RPMI7951 (cell line): Measurements from ENCODE around the gene LCLAT1. TPM values are rescaled to one million over a fixed set of nuclear protein-coding genes. Genes with fewer than 3 reads are reported as not detected.
"Not testable (repeated sequence)": the region's sequence is repeated elsewhere in the genome, so short reads cannot be mapped to it uniquely, and the experiment has no call there.

Experiments
- DNase-seq: peaks from one replicate; pipeline ENCODE4 v3.0.0-alpha.2; 2012; ENCODE audit warnings: low read depth
- total RNA-seq: library from RNA; depleted of rRNA; stranded (reverse); fragments of >200 nt; shearing (Covaris generic); gene quantifications from 2 replicates; pipeline ENCODE4 v1.2.3, GENCODE V29; 2014

The LCLAT1 gene
- total RNA-seq, 1 experiment from 2014 or later = 20.3 TPM

GRCh38 chr2:30487603-30488002 lies 40.6 kb downstream of the LCLAT1 start:
- DNase-seq = no peak

- no peak for DNase-seq
Measured at GRCh38 chr2:30488012-30488659, 41.1 kb downstream of the LCLAT1 start.

- DNase-seq = no peak
Measured at GRCh38 chr2:30491225-30491624, 44.2 kb downstream of the LCLAT1 start.

- no peak for DNase-seq
Measured at GRCh38 chr2:30492185-30492584, 45.1 kb downstream of the LCLAT1 start.

- DNase-seq = no peak
Measured at GRCh38 chr2:30492619-30493018, 45.6 kb downstream of the LCLAT1 start.

- DNase-seq = no peak
Measured at GRCh38 chr2:30493440-30493839, 46.4 kb downstream of the LCLAT1 start.

GRCh38 chr2:30495896-30496295 lies 48.9 kb downstream of the LCLAT1 start:
- DNase-seq = not testable (repeated sequence)

- no peak for DNase-seq
Measured at GRCh38 chr2:30499681-30500080, 52.6 kb downstream of the LCLAT1 start.

GRCh38 chr2:30500699-30501098 lies 53.7 kb downstream of the LCLAT1 start:
- DNase-seq = no peak

GRCh38 chr2:30502310-30502709 lies 55.3 kb downstream of the LCLAT1 start:
- no peak for DNase-seq

- no peak for DNase-seq
Measured at GRCh38 chr2:30503007-30503694, 56.1 kb downstream of the LCLAT1 start.

GRCh38 chr2:30503695-30504052 lies 56.6 kb downstream of the LCLAT1 start:
- DNase-seq = no peak

- DNase-seq = no peak
Measured at GRCh38 chr2:30504731-30505130, 57.7 kb downstream of the LCLAT1 start.

- DNase-seq = no peak
Measured at GRCh38 chr2:30505500-30506180, 58.6 kb downstream of the LCLAT1 start.

- DNase-seq = not testable (repeated sequence)
Measured at GRCh38 chr2:30507460-30507859, 60.4 kb downstream of the LCLAT1 start.

- DNase-seq = no peak
Measured at GRCh38 chr2:30509716-30510115, 62.7 kb downstream of the LCLAT1 start.

GRCh38 chr2:30510409-30510808 lies 63.4 kb downstream of the LCLAT1 start:
- no peak for DNase-seq

GRCh38 chr2:30511122-30512083 lies 64.4 kb downstream of the LCLAT1 start:
- DNase-seq = peak; percentile 62

GRCh38 chr2:30512243-30512886 lies 65.3 kb downstream of the LCLAT1 start:
- DNase-seq = no peak

GRCh38 chr2:30513649-30514048 lies 66.6 kb downstream of the LCLAT1 start:
- DNase-seq = not testable (repeated sequence)

GRCh38 chr2:30514134-30514847 lies 67.2 kb downstream of the LCLAT1 start:
- peak; percentile 59 for DNase-seq
